Stimulated activated CD8-positive, alpha-beta memory T cell treated with anti-CD3 and anti-CD28 coated beads, Interleukin-4, amount 100 ng/mL, for 48 hours (primary cell): Measurements from ENCODE around the gene CDC5L.
"Not testable (repeated sequence)": the region's sequence is repeated elsewhere in the genome, so short reads cannot be mapped to it uniquely, and the experiment has no call there.

Experiments
- DNase-seq: peaks from one replicate; pipeline ENCODE4 v3.0.0-alpha.2; 2020

Gene CDC5L

GRCh38 chr6:44422531-44422930 is 35.0 kb downstream of the CDC5L start:
- DNase-seq, result no peak

- DNase-seq, result no peak
Observed at GRCh38 chr6:44423306-44423705, 35.8 kb downstream of the CDC5L start.

- no peak for DNase-seq
Observed at GRCh38 chr6:44425951-44426350, 38.4 kb downstream of the CDC5L start.

- DNase-seq, result no peak
Observed at GRCh38 chr6:44428682-44429081, 41.2 kb downstream of the CDC5L start.

- DNase-seq, result no peak
Observed at GRCh38 chr6:44430326-44430725, 42.8 kb downstream of the CDC5L start.

- peak; percentile 40 for DNase-seq
Observed at GRCh38 chr6:44431118-44431725, 43.7 kb downstream of the CDC5L start.

GRCh38 chr6:44432227-44432626 is 44.7 kb downstream of the CDC5L start:
- no peak for DNase-seq

GRCh38 chr6:44432726-44433125 is 45.2 kb downstream of the CDC5L start:
- no peak for DNase-seq

- no peak for DNase-seq
Observed at GRCh38 chr6:44435500-44435899, 48.0 kb downstream of the CDC5L start.

GRCh38 chr6:44438827-44439226 is 51.3 kb downstream of the CDC5L start:
- no peak for DNase-seq

- DNase-seq, result no peak
Observed at GRCh38 chr6:44439270-44440045, 52.0 kb downstream of the CDC5L start.

GRCh38 chr6:44441091-44441855 is 53.8 kb downstream of the CDC5L start:
- DNase-seq, result no peak

GRCh38 chr6:44442236-44442635 is 54.7 kb downstream of the CDC5L start:
- DNase-seq, result no peak

- no peak for DNase-seq
Observed at GRCh38 chr6:44442833-44443444, 55.4 kb downstream of the CDC5L start.

- DNase-seq, result no peak
Observed at GRCh38 chr6:44444853-44445252, 57.3 kb downstream of the CDC5L start.

- no peak for DNase-seq
Observed at GRCh38 chr6:44446626-44447300, 59.3 kb downstream of the CDC5L start.

- DNase-seq, result not testable (repeated sequence)
Observed at GRCh38 chr6:44449181-44449580, 61.7 kb downstream of the CDC5L start.

GRCh38 chr6:44451803-44452695 is 64.5 kb downstream of the CDC5L start:
- DNase-seq, result no peak

GRCh38 chr6:44452725-44453124 is 65.2 kb downstream of the CDC5L start:
- no peak for DNase-seq

GRCh38 chr6:44453146-44453545 is 65.6 kb downstream of the CDC5L start:
- no peak for DNase-seq

- DNase-seq, result no peak
Observed at GRCh38 chr6:44454198-44454597, 66.7 kb downstream of the CDC5L start.
